Vagina (tissue), 2 donors: ENCODE results near the gene TTC38. TPM values are rescaled to one million over a fixed set of nuclear protein-coding genes. Genes with fewer than 3 reads are reported as not detected.
A peak's percentile ranks its signal among the peaks of the same experiment; 100 is the strongest.

Experiments used
- DNase-seq, 2 donors: peaks; one replicate each; pipeline ENCODE4 v3.0.0-alpha.2; 2017; ENCODE audit errors: extremely low spot score in 2 of 2
- H3K27ac ChIP-seq: fragments of 200-600 bp; sonication (generic); one replicate; pipeline ENCODE4 v1.5.1; 2019
- H3K27me3 ChIP-seq: fragments of 200-600 bp; sonication (generic); one replicate; pipeline ENCODE4 v1.5.1; 2019
- H3K36me3 ChIP-seq, 2 donors: fragments of 200-600 bp; sonication (generic); one replicate each; pipeline ENCODE4 v1.5.1; 2017 to 2019
- H3K4me1 ChIP-seq: fragments of 200-600 bp; sonication (generic); one replicate; pipeline ENCODE4 v1.5.1; 2019
- H3K4me3 ChIP-seq, 2 donors: fragments of 200-600 bp; sonication (generic); 1 replicate in 1 of 2; 2 replicates in 1 of 2; pipeline ENCODE4 v1.5.1; 2016 to 2019
- H3K9me3 ChIP-seq: fragments of 200-600 bp; sonication (generic); one replicate; pipeline ENCODE4 v1.5.1; 2019
- POLR2A ChIP-seq, 2 donors: fragments of 450-650 bp; IDR thresholded peaks; one replicate each; pipeline ENCODE4 v1.6.1; 2017; ENCODE audit warnings: antibody characterized with exemption in 2 of 2, mild to moderate bottlenecking in 2 of 2, moderate library complexity in 2 of 2
- POLR2AphosphoS5 ChIP-seq, 2 donors: sonication (generic); formaldehyde crosslinking; IDR thresholded peaks; one replicate each; pipeline ENCODE4 v1.9.0; 2017; ENCODE audit warnings: antibody characterized with exemption in 2 of 2, mild to moderate bottlenecking in 2 of 2, low read depth in 1 of 2; ENCODE audit not compliant: insufficient read depth in 1 of 2
- intact Hi-C: fragments of 100-400 bp; cut with DNase I; formaldehyde crosslinking; loops from one replicate; pipeline ENCODE4 v1.15.1; 2023
- total RNA-seq: library from RNA; depleted of rRNA; stranded (reverse); fragments of >200 nt; gene quantifications from one replicate; pipeline ENCODE4 v1.2.3, GENCODE V29; 2016
- TF ChIP-seq, protein P1 (sequence below), 3 experiments: fragments of 450-650 bp in 2 of 3; fragments of 200-600 bp in 1 of 3; sonication (generic) in 1 of 3; IDR thresholded peaks; one replicate each; pipeline ENCODE4 v1.5.1; 2017 to 2019; ENCODE audit warnings: antibody characterized with exemption in 3 of 3, mild to moderate bottlenecking in 2 of 3, moderate library complexity in 2 of 3

Gene TTC38
- total RNA-seq, 1 donor from 2014 or later = 58.7 TPM

DNA sequence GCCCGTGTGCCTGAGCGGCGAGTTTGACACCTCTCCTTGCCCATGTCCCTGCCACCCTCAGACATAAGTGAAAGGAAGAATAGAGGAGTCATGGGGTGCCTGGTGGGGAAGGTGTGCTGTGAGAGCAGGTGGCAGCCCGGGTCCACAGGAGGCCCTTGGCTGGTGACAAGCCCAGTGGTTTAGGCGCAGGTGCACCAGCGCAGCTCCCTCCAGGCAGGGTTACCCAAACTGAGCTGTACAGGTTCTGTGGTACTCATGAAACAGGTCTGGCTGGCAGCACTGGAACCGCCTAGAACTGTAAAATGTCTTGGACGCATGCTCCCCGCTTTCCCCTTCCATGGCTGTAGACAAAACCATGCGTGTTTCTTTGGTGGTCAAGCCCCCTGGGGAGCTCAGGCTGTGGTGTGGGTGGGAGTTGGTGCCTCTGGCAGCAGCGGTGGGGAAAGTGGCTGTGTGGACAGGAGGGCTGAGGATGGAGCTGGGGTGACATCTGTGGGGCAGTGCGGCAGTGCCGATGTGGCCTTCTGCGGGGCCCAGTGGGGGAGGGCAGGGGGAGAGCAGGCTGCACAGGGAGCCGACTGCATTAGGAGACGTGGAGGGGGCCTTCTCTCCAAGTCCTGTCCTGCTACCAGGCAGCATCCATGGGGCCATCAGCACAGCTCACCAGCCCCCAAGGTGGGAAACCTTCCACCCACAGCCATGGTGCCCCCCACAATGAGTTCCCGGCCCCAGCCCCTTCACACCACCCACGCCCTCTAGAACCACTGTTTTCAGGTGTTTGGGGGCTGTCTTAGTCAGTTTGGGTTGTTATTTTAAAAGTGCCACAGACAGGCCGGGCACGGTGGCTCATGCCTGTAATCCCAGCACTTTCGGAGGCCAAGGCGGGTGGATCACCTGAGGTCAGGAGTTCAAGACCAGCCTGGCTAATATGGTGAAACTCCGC is 23.3 kb downstream of the TTC38 start:
- intact Hi-C loops = loop anchor here (10.0 kb wide), 1 partner anchor 296 kb away; no protein-coding TSS in a partner anchor
- no peak overlapping the region for H3K27ac ChIP-seq
- no peak for DNase-seq
- no peaks in the 10 kb centered on the region for H3K9me3 ChIP-seq
- H3K4me3 ChIP-seq = no peak overlapping the region
- H3K36me3 ChIP-seq = peaks cover 0 to 28% of the 10 kb centered on the region in 2 donors
- H3K27me3 ChIP-seq = no peaks in the 10 kb centered on the region
- H3K4me1 ChIP-seq = peaks cover 8% of the 10 kb centered on the region
- TF ChIP-seq POLR2A (IDR thresholded peaks at IDR 0.05) = no peak
- TF ChIP-seq, protein P1, sequence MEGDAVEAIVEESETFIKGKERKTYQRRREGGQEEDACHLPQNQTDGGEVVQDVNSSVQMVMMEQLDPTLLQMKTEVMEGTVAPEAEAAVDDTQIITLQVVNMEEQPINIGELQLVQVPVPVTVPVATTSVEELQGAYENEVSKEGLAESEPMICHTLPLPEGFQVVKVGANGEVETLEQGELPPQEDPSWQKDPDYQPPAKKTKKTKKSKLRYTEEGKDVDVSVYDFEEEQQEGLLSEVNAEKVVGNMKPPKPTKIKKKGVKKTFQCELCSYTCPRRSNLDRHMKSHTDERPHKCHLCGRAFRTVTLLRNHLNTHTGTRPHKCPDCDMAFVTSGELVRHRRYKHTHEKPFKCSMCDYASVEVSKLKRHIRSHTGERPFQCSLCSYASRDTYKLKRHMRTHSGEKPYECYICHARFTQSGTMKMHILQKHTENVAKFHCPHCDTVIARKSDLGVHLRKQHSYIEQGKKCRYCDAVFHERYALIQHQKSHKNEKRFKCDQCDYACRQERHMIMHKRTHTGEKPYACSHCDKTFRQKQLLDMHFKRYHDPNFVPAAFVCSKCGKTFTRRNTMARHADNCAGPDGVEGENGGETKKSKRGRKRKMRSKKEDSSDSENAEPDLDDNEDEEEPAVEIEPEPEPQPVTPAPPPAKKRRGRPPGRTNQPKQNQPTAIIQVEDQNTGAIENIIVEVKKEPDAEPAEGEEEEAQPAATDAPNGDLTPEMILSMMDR (IDR thresholded peaks at IDR 0.05) = no peak
- TF ChIP-seq POLR2AphosphoS5 (IDR thresholded peaks at IDR 0.05; ENCODE audit: insufficient read depth in 1 of 2, low read depth in 1 of 2) = no peak

DNA sequence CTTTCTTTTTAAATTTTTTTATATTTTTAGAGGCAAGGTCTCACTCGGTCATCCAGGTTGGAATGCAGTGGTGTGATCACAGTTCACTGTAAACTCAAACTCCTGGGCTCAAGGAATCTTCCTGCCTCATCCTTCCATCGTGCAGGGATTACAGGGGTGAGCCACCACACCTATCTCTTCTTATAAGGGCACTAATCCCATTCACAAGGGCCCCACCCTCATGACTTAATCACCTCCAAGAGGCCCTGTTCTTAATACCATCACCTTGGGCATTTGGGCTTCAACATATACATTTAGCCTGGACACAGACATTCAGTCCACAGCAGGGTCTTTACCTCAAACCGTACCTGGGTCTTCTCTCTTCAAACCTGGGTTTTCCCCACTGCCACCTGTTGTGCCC is 24.4 kb downstream of the TTC38 start:
- TF ChIP-seq, protein P1 (IDR thresholded peaks at IDR 0.05) = no peak
- TF ChIP-seq POLR2AphosphoS5 (IDR thresholded peaks at IDR 0.05; ENCODE audit: insufficient read depth in 1 of 2, low read depth in 1 of 2) = no peak
- no peak for TF ChIP-seq POLR2A (IDR thresholded peaks at IDR 0.05)
- no peak overlapping the region for H3K4me3 ChIP-seq
- H3K27me3 ChIP-seq = no peaks in the 10 kb centered on the region
- intact Hi-C loops = loop anchor here (10.0 kb wide), 1 partner anchor 297 kb away; no protein-coding TSS in a partner anchor
- H3K9me3 ChIP-seq = no peaks in the 10 kb centered on the region
- DNase-seq = no peak
- H3K36me3 ChIP-seq = peaks cover 0 to 17% of the 10 kb centered on the region in 2 donors
- H3K4me1 ChIP-seq = peaks cover 15% of the 10 kb centered on the region
- no peak overlapping the region for H3K27ac ChIP-seq

- intact Hi-C loops = loop anchor here (10.0 kb wide), 1 partner anchor 298 kb away; no protein-coding TSS in a partner anchor
- Histone ChIP-seq H3K4me3 (no peak overlapping the region), H3K9me3 (no peaks in the 10 kb centered on the region), H3K27ac (no peak overlapping the region), H3K27me3 (no peaks in the 10 kb centered on the region), H3K4me1 (peaks cover 20% of the 10 kb centered on the region), H3K36me3 (peaks cover 0 to 17% of the 10 kb centered on the region in 2 donors)
- no peak for DNase-seq
- TF ChIP-seq POLR2A (IDR thresholded peaks at IDR 0.05) = no peak
- no peak for TF ChIP-seq POLR2AphosphoS5 (IDR thresholded peaks at IDR 0.05; ENCODE audit: insufficient read depth in 1 of 2, low read depth in 1 of 2)
- TF ChIP-seq, protein P1 (IDR thresholded peaks at IDR 0.05) = no peak
Observed at GRCh38 chr22:46292732-46293131, 24.9 kb downstream of the TTC38 start.

GRCh38 chr22:46293577-46294260 is 25.9 kb downstream of the TTC38 start:
- TF ChIP-seq POLR2AphosphoS5 (IDR thresholded peaks at IDR 0.05; ENCODE audit: insufficient read depth in 1 of 2, low read depth in 1 of 2) (peak in 1 of 2 donors; percentile 14), POLR2A (IDR thresholded peaks at IDR 0.05) (no peak)
- TF ChIP-seq, protein P1 (IDR thresholded peaks at IDR 0.05) = no peak
- intact Hi-C loops = loop anchor here (10.0 kb wide), 1 partner anchor 299 kb away; no protein-coding TSS in a partner anchor
- Histone ChIP-seq H3K36me3 (peaks cover 0 to 17% of the 10 kb centered on the region in 2 donors), H3K9me3 (no peaks in the 10 kb centered on the region), H3K4me1 (peaks cover 20% of the 10 kb centered on the region), H3K4me3 (no peak overlapping the region), H3K27me3 (no peaks in the 10 kb centered on the region), H3K27ac (no peak overlapping the region)
- no peak for DNase-seq
